Muscle of arm (tissue), 14 donors: ENCODE data around the gene RAB12. TPM values are rescaled to one million over a fixed set of nuclear protein-coding genes. Genes with fewer than 3 reads are reported as not detected.
A peak's percentile ranks its signal among the peaks of the same experiment; 100 is the strongest.
"Not testable (repeated sequence)": the region's sequence is repeated elsewhere in the genome, so short reads cannot be mapped to it uniquely, and the experiment has no call there.

Experiments
- DNase-seq: peaks from one replicate; pipeline ENCODE4 v3.0.0-alpha.2; 2013
- long read RNA-seq, 11 donors: transcript quantifications; one replicate each; lab custom pipeline, GENCODE V29; 2026
- polyA plus RNA-seq, 12 donors: library from polyadenylated mRNA; unstranded; fragments of 120-200 nt; gene quantifications; one replicate each; pipeline ENCODE4 v1.2.1, GENCODE V29; 2013; ENCODE audit not compliant: insufficient read length in 12 of 12

Gene RAB12, protein sequence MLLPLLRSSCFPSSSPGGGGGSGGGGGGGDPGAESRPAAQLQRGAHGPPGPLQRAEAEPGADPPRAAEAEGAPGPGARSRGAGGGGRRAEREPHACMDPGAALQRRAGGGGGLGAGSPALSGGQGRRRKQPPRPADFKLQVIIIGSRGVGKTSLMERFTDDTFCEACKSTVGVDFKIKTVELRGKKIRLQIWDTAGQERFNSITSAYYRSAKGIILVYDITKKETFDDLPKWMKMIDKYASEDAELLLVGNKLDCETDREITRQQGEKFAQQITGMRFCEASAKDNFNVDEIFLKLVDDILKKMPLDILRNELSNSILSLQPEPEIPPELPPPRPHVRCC
- polyA plus RNA-seq, result 10 to 100 TPM in 11 of 12 donors, not detected in 1; 34.9 to 67.5 (median 54.5) TPM
- long read RNA-seq, donor 1, partial matches to known transcripts, result 0 of 2 reads
- long read RNA-seq, donor 1, other reads (novel, unspliced or antisense), result 0 of 2 reads
- long read RNA-seq, donor 2, transcript RAB12-203 (6 exons, 2,145 nt), result major isoform, 13 of 13 reads
- long read RNA-seq, donor 2, partial matches to known transcripts, result 0 of 13 reads
- long read RNA-seq, donor 2, other reads (novel, unspliced or antisense), result 0 of 13 reads
- long read RNA-seq, donor 3, transcript RAB12-203 (6 exons, 2,145 nt), result major isoform, 7 of 7 reads
- long read RNA-seq, donor 3, partial matches to known transcripts, result 0 of 7 reads
- long read RNA-seq, donor 3, other reads (novel, unspliced or antisense), result 0 of 7 reads
- long read RNA-seq, donor 4, partial matches to known transcripts, result 0 of 2 reads
- long read RNA-seq, donor 4, other reads (novel, unspliced or antisense), result 0 of 2 reads
- long read RNA-seq, donor 5, transcript RAB12-203 (6 exons, 2,145 nt), result major isoform, 16 of 21 reads
- long read RNA-seq, donor 5, partial matches to known transcripts, result 5 of 21 reads
- long read RNA-seq, donor 5, other reads (novel, unspliced or antisense), result 0 of 21 reads
- long read RNA-seq, donor 6, transcript RAB12-203 (6 exons, 2,145 nt), result major isoform, 5 of 5 reads
- long read RNA-seq, donor 6, partial matches to known transcripts, result 0 of 5 reads
- long read RNA-seq, donor 6, other reads (novel, unspliced or antisense), result 0 of 5 reads
- long read RNA-seq, donor 7, partial matches to known transcripts, result 0 of 3 reads
- long read RNA-seq, donor 7, other reads (novel, unspliced or antisense), result 0 of 3 reads
- long read RNA-seq, donor 8, transcript RAB12-203 (6 exons, 2,145 nt), result major isoform, 10 of 106 reads
- long read RNA-seq, donor 8, partial matches to known transcripts, result 95 of 106 reads
- long read RNA-seq, donor 8, other reads (novel, unspliced or antisense), result 0 of 106 reads
- long read RNA-seq, donor 9, transcript RAB12-203 (6 exons, 2,145 nt), result major isoform, 7 of 31 reads
- long read RNA-seq, donor 9, partial matches to known transcripts, result 24 of 31 reads
- long read RNA-seq, donor 9, other reads (novel, unspliced or antisense), result 0 of 31 reads
- long read RNA-seq, donor 10, transcript RAB12-203 (6 exons, 2,145 nt), result major isoform, 23 of 23 reads
- long read RNA-seq, donor 10, partial matches to known transcripts, result 0 of 23 reads
- long read RNA-seq, donor 10, other reads (novel, unspliced or antisense), result 0 of 23 reads
- long read RNA-seq, donor 11, transcript RAB12-203 (6 exons, 2,145 nt), result major isoform, 13 of 13 reads
- long read RNA-seq, donor 11, partial matches to known transcripts, result 0 of 13 reads
- long read RNA-seq, donor 11, other reads (novel, unspliced or antisense), result 0 of 13 reads

DNA sequence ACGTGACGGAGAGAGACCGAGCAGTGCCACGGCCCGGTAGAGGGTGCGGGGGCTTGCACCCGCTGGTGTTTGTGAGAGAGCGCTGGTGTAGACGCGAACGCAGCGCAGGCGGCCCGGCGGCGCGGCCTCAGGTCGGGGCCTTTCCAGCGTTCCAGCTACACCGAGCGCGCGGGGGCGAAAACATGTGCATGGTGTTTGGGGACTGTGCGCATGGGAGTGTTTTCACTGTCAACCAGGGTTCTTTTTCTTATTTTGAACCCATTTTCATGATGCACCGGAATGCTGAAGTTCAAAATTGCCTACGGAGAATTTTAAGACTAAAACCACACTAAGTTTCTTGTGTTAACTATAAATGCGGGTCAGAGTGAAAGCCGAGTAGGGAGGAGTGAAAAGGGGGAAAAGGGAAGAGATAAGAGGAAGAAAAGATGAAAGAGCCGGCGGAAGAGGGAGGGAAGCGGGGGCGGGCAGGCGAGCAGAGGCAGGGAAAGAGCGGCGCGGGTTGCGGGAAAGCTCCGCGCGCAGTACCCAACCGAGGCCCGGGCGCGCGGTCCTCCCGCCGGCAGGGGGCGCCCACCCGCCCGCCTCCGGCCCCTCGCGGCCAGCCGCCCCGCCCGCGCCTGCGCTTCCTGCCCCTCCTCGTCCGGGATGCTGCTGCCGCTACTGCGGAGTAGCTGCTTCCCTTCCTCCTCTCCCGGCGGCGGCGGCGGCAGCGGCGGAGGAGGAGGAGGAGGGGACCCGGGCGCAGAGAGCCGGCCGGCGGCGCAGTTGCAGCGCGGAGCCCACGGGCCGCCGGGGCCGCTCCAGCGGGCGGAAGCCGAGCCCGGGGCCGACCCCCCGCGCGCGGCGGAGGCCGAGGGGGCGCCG is at the start of gene RAB12:
TSS of gene RAB12 (plus strand) at position 643 of the 864 bp plus-strand sequence. CDS start at position 646, 3 bp downstream.
- DNase-seq, result peak; percentile 78

DNA sequence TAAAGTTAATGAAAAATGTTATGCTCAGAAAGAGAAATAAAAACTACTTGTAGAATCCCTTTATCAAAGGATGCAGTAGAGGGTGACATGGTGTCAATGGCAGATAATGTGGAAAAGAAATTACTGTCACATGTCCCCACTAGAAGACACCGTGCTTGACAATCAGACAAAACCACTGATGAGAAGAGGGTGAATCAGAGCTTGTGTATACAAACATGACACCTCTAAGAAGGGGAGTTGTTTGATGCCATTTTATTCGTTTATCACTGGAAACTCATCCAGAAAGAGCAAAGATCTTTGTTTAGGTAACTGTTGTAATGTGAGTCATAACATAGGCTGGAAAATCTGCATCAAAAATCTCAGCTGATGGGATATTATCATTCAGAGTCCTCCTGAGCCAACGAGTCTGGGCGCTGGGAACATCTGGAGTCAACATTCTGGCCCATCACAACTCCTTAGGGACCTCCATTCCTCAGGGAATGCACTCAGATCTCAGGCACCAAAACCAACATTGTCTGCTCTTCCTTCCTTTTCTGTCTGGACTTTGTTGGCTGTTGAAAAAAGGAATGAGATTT is 49.5 kb upstream of the RAB12 start:
- no peak for DNase-seq

DNA sequence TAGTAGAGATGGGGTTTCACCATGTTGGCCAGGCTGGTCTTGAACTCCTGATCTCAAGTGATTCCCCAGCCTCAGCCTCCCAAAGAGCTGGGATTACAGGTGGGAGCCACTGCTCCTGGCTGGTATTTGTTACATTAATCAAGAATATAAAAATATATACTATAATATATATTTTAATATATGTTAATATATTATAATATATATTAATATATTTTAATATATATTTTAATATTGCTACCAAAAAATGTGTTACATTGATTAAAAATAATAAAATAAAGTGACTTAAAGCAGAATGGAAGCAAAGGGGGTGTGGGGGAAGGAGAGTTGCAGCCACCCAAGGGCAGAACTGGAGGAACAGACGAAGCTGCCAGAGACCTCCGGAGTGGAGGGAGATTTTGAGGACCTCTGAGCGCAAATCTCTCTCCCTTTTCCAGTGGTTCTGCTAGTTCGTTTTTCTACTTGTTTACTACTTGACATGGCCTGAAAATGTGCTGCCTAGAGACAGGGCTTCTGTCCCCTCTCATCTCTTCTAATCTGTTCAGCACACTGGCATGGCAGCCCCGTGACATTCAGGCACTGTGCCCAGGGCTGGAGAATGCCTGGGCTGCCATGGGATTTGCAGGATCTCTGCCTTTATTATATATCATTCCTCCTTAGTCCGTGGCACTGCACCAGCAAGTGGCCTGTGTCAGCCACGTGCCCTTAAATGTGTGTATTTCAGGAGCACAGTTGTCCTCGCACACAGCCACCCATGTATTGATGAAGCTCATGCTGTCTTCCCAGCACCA is 47.9 kb upstream of the RAB12 start:
- peak; percentile 15 for DNase-seq

DNA sequence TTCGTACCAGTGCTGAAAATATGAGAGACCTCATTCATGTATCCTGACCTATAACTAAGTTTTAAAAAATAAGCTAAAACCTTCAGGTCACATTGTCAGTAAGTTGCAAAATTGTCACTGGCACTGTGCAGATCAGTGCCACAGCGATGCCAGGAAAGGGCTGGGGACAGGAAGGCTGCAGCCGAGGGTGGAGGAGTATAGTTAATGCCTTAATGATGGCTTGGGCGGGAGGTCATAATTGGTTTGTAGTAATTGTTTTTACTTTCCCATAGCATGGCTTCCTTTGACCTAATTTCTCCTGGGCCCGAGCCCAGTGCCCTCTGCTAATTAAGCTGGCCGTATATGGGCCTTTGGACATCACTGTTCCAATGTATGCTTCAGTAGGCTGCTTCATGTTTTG is 47.2 kb upstream of the RAB12 start:
- no peak for DNase-seq

DNA sequence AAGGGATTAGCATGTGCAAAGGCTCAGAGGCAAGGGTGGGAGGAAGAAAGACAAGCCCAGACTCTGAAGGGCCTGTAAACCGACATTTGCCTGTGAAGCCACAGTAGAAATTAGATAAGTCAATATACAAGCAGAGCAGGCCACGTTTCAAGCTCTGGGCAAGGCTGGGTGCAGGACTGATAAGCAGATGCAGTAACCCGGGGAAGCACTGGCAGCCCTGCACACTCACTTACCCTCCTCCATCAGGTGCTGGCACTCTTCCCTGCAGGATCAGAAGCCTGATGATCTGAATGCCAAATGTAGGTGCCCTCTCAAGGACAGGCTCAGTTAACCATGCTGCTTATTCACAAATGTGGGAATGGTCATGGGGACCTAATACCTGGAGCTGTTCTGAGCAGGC is 46.3 kb upstream of the RAB12 start:
- DNase-seq, result no peak

DNA sequence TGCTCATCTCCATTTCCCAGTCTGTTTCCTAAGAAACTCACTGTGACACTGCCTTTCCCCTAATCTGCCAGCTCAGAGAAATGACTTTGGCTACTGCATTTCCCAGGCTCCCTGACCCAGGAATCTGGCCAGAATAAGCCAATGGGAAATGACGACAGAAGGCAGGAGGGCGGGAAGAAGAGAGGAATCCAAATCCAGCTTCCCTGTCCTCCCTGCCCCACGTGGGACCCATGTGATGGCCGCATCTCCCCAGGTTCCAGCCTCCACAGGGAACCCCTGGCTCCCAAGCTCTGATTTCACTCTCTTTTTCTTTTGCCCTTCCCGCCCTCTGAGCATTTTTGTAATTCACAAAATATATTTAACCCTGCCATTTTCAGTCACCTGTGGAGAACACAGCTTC is 37.8 kb upstream of the RAB12 start:
- no peak for DNase-seq

DNA sequence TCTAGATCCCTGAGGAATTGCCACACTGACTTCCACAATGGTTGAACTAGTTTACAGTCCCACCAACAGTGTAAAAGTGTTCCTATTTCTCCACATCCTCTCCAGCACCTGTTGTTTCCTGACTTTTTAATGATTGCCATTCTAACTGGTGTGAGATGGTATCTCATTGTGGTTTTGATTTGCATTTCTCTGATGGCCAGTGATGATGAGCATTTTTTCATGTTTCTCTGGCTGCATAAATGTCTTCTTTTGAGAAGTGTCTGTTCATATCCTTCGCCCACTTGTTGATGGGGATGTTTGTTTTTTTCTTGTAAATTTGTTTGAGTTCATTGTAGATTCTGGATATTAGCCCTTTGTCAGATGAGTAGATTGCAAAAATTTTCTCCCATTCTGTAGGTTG is 35.5 kb upstream of the RAB12 start:
- not testable (repeated sequence) for DNase-seq

DNA sequence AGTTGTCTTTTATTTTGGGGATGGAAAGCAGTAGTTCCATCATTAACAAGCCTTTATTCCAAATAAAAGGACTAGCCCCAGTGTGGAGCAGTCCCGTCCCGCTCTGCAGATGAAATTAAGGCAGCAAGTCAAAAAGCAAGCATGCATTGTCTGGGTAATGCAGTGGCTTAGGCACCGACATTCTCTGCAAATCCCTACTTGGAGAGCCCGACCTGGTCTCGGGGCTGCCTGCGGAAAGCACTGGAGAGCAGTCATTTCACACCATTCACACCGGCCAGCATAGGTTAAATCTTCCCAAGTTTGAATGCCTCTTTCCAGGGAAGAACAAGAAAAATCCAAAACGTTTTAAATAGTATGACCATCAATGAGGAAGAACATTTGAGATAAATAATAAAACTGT is 24.4 kb upstream of the RAB12 start:
- DNase-seq, result no peak

DNA sequence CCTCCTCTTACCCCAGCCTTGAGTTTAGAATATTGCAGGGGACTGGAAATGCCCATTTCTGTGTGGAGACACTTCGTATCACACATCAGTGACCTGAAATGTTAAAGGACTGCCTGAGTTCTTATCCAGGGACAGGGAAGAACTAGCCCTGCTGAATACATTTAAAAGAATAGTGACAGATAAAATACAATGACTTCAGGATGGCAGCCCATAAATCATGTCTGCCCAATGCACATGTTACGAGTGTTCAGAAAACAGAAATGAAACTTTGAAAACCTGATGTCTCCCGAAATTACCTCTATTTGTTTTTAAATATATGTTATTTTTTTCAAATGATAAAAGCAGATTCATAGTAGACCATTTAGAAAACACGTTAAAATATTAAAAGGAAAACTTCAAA is 22.3 kb upstream of the RAB12 start:
- DNase-seq, result no peak

DNA sequence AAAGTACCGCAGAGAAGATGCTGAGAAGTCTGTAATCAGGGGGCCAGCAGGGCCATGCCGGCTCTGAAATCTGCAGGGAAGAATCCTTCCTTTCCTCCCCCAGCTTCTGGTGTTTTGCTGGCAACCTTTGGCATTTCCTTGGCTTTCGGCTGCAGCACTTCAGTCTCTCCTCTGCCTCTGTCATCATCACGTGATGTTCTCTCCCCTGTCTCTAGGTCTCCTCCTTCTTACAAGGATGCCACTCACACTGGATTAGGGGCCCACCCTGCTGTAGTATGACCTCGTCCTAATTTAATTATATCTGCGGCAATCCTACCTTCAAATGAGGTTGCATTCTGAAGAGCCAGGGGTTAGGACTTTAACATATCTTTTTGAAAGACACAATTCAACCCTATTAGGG is 13.8 kb upstream of the RAB12 start:
- DNase-seq, result no peak

DNA sequence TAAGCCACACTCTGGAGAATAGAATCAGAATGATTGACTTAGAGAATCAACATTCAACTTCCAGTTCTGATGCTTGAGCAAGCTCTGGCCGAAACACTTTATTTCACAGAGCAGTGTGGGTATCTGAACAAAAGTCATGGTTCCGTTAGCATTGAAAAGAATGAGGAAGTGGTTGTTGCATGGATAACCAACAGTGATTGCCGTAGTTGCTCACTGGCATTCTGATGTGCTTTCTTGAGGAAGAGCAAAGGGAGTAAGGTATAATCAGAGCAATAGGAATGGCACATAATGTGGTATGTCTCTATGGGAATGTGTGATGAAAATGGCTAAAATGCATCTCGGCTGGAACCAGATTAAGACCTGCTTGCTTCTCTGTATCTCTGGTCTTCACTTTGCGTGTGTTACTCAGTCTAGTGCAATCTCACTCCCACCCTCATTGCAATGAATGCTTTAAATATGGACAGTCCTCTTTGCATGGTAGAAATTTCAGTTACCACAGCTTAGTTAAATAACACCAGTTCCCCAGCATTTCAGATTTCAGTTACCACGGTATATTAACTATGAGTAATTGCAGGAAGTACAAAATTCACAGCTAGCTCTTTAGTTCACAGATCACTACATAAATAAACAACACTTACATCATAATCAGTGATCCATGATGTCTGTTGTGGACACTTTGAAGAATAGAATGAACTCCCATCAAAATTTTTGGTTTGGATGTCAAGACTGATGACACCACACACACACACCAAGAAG is 7.8 kb upstream of the RAB12 start:
- no peak for DNase-seq

DNA sequence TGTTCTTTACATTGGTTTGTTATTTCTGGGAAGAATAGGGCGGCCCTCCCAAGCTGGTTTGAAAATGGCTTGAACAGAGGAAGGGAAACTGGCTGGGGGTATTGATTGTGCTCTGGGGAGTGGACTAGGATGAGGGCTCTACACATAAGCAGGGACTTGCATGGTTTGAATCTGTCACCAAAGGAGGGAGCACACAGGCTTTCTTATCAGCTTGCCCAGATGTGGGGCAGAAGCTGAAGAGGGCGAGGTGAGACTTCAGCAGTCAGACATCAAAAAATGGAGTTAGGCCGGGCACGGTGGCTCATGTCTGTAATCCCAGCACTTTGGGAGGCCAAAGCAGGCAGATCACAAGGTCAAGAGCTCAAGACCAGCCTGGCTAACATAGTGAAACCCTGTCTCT is 7.2 kb upstream of the RAB12 start:
- DNase-seq, result no peak

DNA sequence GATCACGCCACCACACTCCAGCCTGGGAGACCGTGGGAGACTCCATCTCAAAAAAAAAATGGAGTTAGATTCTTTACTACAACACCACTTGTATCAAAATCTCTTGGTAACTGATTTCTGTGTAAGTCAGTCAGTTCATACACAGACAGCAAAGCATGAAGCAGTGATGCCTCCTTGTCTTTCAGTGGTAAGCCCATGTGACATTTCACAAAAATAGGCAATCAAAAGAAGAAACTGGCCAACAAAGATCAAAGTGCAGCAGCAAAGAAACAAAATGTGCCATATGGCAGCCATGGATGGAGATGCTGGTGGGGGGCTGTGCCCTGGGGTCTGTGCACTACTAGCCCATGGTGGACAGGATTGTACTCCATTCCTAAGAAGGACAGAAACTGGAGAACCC is 6.7 kb upstream of the RAB12 start:
- DNase-seq, result no peak

DNA sequence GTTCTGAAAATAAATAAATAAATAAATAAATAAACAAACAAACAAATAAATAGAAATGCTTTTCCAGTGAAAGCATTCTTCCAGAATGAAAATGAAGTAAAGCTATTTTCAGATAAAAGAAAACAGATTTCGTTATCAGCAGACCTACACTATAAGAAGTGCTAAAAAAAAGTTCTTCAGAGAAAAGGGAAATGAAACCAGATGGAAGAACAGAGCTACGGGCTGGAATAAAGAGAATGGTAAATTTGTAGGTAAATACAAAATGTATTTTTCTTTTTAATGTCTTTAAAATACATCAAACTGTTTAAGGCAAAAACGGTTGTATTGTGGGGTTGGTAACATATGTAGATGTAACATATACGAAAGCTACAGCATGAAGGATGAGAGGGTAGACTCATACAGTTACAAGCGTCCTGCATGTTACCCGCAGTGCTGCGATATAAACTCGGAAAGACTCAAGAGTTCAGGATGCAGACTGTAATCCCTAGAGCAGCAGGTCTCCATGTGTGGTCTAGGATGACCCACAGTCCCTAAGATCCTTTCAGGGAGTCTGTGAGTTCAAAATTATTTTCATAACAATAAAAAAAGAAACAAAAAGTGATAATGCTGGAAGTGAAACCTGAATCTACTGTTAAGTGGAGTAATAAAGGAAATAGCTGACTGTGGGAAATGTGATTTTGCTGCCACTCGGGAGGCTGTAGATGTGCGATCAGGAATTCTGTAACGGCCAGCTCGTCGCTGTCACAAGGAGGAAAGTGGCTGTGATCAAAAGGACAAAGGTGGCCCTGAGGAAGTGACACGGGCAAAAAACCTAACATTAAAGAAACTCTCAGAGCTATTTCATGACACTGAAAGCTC is 5.3 kb upstream of the RAB12 start:
- no peak for DNase-seq

DNA sequence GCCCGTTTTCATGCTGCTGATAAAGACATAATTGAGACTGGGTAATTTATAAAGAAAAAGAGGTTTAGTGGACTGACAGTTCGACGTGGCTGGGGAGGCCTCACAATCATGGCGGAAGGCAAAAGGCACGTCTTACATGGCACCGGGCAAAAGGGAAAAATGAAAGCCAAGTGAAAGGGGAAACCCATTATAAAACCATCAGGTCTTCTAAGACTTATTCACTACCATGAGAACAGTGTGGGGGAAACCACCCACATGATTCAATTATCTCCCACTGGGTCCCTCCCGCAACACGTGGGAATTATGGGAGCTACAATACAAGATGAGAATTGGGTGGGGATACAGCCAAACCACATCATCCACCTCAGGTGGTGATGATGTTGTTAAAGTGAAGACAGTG is 3.3 kb upstream of the RAB12 start:
- no peak for DNase-seq

DNA sequence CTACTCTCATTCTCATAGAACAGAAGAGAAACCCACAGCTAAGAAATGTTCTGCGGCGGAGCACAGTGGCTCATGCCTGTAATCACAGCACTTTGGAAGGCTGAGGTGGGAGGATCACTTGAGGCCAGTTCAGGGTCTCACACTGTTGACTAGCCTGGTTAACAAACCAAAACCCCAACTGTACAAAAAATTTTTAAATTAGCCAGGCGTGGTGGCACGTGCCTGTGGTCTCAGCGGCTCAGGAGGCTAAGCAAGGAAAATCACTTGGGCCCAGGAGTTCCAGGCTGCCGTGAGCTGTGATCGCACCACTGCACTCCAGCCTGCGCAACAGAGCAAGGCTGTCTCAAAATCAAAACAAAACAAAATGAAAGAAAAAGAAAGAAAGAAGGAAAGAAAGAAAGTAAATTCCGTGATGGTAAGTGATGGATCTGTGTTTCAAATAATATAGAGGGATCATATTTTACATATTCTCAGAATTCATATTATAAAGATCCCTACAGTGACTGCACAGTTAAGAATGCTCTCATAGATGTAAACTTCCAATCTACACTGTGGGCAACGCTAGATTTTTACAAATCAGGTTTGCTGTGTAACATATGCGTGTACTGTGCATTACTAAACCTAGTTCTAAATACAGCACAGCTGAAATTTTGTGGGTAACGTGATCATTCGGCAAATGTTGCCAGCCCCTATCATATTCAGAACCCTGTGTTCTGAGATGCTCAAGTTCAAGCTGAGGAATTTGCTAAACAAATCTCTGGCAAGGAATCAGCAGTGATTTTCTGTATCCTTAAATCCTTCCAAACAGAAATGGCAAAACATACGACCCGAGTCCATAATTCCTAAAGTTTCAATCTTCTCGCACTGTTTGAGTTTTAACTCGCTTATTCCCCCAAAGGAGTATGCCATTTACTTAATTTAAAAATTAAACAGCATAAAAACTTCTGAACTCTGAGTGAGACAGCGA is 1.2 kb upstream of the RAB12 start:
- peak; percentile 25 for DNase-seq
